Vagina (tissue), 2 donors: ENCODE results near the gene CRELD2. TPM values are rescaled to one million over a fixed set of nuclear protein-coding genes. Genes with fewer than 3 reads are reported as not detected.

Experiments
- DNase-seq, 2 donors: peaks; one replicate each; pipeline ENCODE4 v3.0.0-alpha.2; 2017; ENCODE audit errors: extremely low spot score in 2 of 2
- H3K27ac ChIP-seq: fragments of 200-600 bp; sonication (generic); one replicate; pipeline ENCODE4 v1.5.1; 2019
- H3K27me3 ChIP-seq: fragments of 200-600 bp; sonication (generic); one replicate; pipeline ENCODE4 v1.5.1; 2019
- H3K36me3 ChIP-seq, 2 donors: fragments of 200-600 bp; sonication (generic); one replicate each; pipeline ENCODE4 v1.5.1; 2017 to 2019
- H3K4me1 ChIP-seq: fragments of 200-600 bp; sonication (generic); one replicate; pipeline ENCODE4 v1.5.1; 2019
- H3K4me3 ChIP-seq, 2 donors: fragments of 200-600 bp; sonication (generic); 1 replicate in 1 of 2; 2 replicates in 1 of 2; pipeline ENCODE4 v1.5.1; 2016 to 2019
- H3K9me3 ChIP-seq: fragments of 200-600 bp; sonication (generic); one replicate; pipeline ENCODE4 v1.5.1; 2019
- CTCF ChIP-seq, 3 experiments: fragments of 450-650 bp in 2 of 3; fragments of 200-600 bp in 1 of 3; sonication (generic) in 1 of 3; IDR thresholded peaks; one replicate each; pipeline ENCODE4 v1.5.1; 2017 to 2019; ENCODE audit warnings: antibody characterized with exemption in 3 of 3, mild to moderate bottlenecking in 2 of 3, moderate library complexity in 2 of 3
- POLR2A ChIP-seq, 2 donors: fragments of 450-650 bp; IDR thresholded peaks; one replicate each; pipeline ENCODE4 v1.6.1; 2017; ENCODE audit warnings: antibody characterized with exemption in 2 of 2, mild to moderate bottlenecking in 2 of 2, moderate library complexity in 2 of 2
- POLR2AphosphoS5 ChIP-seq, 2 donors: sonication (generic); formaldehyde crosslinking; IDR thresholded peaks; one replicate each; pipeline ENCODE4 v1.9.0; 2017; ENCODE audit warnings: antibody characterized with exemption in 2 of 2, mild to moderate bottlenecking in 2 of 2, low read depth in 1 of 2; ENCODE audit not compliant: insufficient read depth in 1 of 2
- intact Hi-C: fragments of 100-400 bp; cut with DNase I; formaldehyde crosslinking; loops from one replicate; pipeline ENCODE4 v1.15.1; 2023
- total RNA-seq: library from RNA; depleted of rRNA; stranded (reverse); fragments of >200 nt; gene quantifications from one replicate; pipeline ENCODE4 v1.2.3, GENCODE V29; 2016

Gene CRELD2
- total RNA-seq, 1 donor from 2014 or later, result 34.4 TPM

DNA sequence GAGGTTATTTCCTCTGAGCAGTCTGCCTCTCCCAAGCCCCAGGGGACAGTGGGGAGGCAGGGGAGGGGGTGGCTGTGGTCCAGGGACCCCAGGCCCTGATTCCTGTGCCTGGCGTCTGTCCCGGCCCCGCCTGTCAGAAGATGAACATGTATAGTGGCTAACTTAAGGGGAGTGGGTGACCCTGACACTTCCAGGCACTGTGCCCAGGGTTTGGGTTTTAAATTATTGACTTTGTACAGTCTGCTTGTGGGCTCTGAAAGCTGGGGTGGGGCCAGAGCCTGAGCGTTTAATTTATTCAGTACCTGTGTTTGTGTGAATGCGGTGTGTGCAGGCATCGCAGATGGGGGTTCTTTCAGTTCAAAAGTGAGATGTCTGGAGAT is 45.2 kb downstream of the CRELD2 start:
- DNase-seq, result no peak
- Histone ChIP-seq H3K27ac (peak overlapping the region; percentile 89), H3K4me3 (peak overlapping the region; percentile 76 to 100), H3K4me1 (peaks cover 69% of the 10 kb centered on the region), H3K9me3 (no peaks in the 10 kb centered on the region), H3K36me3 (peaks cover 0 to 25% of the 10 kb centered on the region in 2 donors), H3K27me3 (no peaks in the 10 kb centered on the region)
- TF ChIP-seq POLR2AphosphoS5 (IDR thresholded peaks at IDR 0.05; ENCODE audit: insufficient read depth in 1 of 2, low read depth in 1 of 2) (no peak), CTCF (IDR thresholded peaks at IDR 0.05) (no peak), POLR2A (IDR thresholded peaks at IDR 0.05) (no peak)
- intact Hi-C loops, result no loop called here

DNA sequence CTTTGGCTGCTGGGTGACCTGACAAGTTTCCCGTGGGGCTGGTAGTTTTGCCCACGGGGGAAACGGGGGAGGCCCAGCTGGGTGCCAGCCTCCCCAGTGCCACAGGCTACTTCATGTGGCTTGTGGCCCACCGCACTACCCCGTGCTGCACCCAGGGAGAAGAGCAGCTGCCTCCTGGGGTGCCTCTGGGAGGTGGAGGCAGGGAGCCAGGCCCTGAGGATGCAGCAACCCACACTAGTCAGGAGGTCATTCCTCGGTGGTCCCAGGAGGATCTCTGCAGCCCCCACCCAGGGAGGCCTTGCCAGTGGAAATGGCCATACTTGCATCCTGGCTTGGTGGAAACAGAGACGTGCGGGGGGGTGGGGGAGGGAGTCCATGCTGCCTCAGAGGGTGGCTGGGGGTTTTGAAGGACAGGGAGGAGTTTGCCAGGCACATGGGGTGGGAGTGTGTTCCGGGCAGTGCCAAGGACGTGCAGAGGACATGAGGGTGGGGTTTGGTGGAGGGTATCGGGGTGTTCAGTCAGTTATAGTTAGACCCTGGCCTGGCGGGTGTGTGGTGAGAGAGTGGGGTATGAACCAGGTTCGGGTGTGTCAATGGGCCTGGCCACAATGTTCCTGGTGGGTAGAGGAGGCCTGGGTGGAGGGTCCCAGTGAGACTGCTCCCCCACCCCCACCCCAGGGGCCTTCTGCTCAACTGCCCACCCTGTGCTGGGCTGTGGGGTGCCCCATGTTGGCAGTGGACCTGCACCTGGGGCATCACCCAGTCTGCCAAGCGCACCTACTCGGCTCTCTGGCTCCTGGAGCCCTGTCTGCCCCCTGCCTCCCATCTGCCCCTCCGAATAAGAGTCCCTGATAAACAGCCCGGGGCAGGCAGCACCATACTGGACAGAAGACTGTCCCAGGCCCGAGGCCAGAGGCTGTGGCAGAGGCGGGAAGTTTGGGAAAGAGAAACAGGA is 46.0 kb downstream of the CRELD2 start:
- peak overlapping the region; percentile 76 to 100 for H3K4me3 ChIP-seq
- no peak for DNase-seq
- no peaks in the 10 kb centered on the region for H3K27me3 ChIP-seq
- H3K9me3 ChIP-seq, result no peaks in the 10 kb centered on the region
- TF ChIP-seq POLR2A (IDR thresholded peaks at IDR 0.05), result no peak
- no peak for TF ChIP-seq POLR2AphosphoS5 (IDR thresholded peaks at IDR 0.05; ENCODE audit: insufficient read depth in 1 of 2, low read depth in 1 of 2)
- no peak for TF ChIP-seq CTCF (IDR thresholded peaks at IDR 0.05)
- intact Hi-C loops, result loop anchor here (5.0 kb wide), 1 partner anchor 228 kb away; no protein-coding TSS in a partner anchor
- peaks cover 0 to 25% of the 10 kb centered on the region in 2 donors for H3K36me3 ChIP-seq
- peak overlapping the region; percentile 89 for H3K27ac ChIP-seq
- H3K4me1 ChIP-seq, result peaks cover 64% of the 10 kb centered on the region

DNA sequence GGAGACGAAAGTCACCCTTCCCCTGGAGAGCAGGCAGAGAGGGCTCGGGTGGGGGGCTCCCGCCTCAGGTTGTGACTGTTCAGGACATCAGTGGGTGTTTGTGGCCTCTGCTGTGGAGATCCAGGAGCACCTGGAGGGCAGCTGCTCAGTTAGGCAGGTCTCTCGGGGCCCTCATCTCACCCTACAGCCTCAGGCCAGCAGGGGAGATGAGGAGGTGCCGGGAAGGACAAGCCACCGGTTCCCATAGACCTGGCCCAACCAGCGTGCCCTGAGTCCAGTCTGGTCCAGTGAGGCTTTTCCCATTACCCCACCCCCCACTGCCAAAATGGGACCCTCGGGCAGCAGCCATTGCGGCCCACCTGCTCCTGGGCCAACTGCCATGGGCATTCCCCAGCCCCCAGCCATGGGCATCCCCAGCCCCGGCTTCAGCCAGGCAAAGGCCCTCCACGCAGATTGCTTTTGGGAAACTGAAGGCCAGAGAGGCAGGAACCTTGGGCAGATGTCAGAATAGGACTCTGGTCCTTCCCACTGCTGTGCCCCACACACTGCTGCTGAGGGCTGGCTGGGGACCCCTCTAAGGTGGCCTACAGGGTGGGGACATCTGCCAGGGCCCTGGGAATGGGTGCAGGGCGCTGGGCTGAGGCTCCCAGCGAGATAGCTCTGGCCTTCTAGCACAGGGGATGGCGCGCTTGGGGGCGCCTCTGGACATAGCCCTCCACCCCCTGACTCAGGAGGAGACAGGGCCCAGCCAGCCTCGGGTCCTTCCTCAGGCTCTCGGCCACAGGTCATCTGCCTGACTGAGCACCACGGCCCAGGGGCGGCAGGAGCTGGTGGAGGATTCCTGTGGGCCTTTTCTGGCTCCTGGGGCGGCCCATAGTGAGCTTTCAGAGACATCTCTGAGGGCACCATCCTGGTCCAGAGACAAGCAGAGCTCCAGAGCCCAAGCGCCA is 46.9 kb downstream of the CRELD2 start:
- TF ChIP-seq POLR2A (IDR thresholded peaks at IDR 0.05) (no peak), CTCF (IDR thresholded peaks at IDR 0.05) (no peak), POLR2AphosphoS5 (IDR thresholded peaks at IDR 0.05; ENCODE audit: insufficient read depth in 1 of 2, low read depth in 1 of 2) (no peak)
- peaks cover 0 to 25% of the 10 kb centered on the region in 2 donors for H3K36me3 ChIP-seq
- H3K27ac ChIP-seq, result peak overlapping the region; percentile 89
- H3K27me3 ChIP-seq, result no peaks in the 10 kb centered on the region
- DNase-seq, result no peak
- H3K4me3 ChIP-seq, result peak overlapping the region in 1 of 2 donors; percentile 100
- peaks cover 67% of the 10 kb centered on the region for H3K4me1 ChIP-seq
- intact Hi-C loops, result loop anchor here (5.0 kb wide), 1 partner anchor 227 kb away; no protein-coding TSS in a partner anchor
- H3K9me3 ChIP-seq, result no peaks in the 10 kb centered on the region

DNA sequence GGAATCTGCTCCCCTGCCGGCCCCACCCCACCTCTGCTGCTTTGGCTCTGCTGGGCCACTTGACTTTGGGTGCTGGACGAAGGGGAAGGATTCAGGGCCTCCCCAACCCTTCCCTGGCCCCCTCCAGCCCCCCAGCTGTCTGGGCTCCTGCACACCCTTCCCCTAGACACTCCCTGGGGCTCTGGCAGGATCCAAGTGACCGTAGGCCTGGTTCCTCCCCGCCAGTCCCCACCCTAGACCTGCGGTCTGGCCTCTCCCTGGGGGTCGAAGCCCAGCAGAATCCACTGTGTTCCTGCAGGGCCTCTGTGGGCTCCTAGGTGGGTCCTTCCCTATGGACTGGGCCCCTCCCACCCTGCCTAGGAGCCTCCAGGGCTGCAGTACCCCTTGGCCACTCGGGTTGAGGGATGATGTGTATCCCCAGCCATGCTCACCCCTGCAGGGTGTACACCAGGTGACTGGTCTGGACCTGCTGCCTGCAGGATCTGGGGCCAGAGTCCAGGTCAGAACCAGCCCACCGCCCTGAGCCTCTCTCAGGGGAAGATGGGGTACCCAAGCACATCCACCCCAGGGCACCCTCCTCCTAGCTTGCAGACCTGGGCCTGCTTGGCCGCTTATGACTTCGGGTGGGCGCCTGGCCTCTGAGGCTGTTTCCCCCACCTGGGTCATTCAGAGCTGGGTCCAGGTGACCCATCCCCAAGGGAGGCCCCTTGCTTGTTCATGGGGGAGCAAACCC is 47.8 kb downstream of the CRELD2 start:
- intact Hi-C loops, result loop anchor here (5.0 kb wide), 1 partner anchor 226 kb away; no protein-coding TSS in a partner anchor
- Histone ChIP-seq H3K27me3 (no peaks in the 10 kb centered on the region), H3K36me3 (peaks cover 0 to 25% of the 10 kb centered on the region in 2 donors), H3K4me3 (peak overlapping the region; percentile 3 to 15), H3K27ac (peak overlapping the region; percentile 89), H3K9me3 (no peaks in the 10 kb centered on the region), H3K4me1 (peaks cover 75% of the 10 kb centered on the region)
- peak in 1 of 2 donors; percentile 77 for DNase-seq
- TF ChIP-seq CTCF (IDR thresholded peaks at IDR 0.05), result no peak
- no peak for TF ChIP-seq POLR2AphosphoS5 (IDR thresholded peaks at IDR 0.05; ENCODE audit: insufficient read depth in 1 of 2, low read depth in 1 of 2)
- TF ChIP-seq POLR2A (IDR thresholded peaks at IDR 0.05), result no peak
